ENCODE data around the gene STMP1.

Gene STMP1

GRCh38 chr7:135673360-135673706 is 11.0 kb downstream of the STMP1 start:
- peak overlapping the region; percentile 35 to 53 (median 43) for H3K27ac Mint-ChIP-seq
- no peaks in the 10 kb centered on the region for H3K27me3 Mint-ChIP-seq (ENCODE audit: low read depth)
- no peak overlapping the region for H3K4me3 Mint-ChIP-seq
- H3K36me3 Mint-ChIP-seq (ENCODE audit: low read depth), result peaks cover 28% of the 10 kb centered on the region
- no peaks in the 10 kb centered on the region for H3K9me3 Mint-ChIP-seq
- H3K4me1 Mint-ChIP-seq, result peaks cover 24% of the 10 kb centered on the region
- TF ChIP-seq, protein P1, sequence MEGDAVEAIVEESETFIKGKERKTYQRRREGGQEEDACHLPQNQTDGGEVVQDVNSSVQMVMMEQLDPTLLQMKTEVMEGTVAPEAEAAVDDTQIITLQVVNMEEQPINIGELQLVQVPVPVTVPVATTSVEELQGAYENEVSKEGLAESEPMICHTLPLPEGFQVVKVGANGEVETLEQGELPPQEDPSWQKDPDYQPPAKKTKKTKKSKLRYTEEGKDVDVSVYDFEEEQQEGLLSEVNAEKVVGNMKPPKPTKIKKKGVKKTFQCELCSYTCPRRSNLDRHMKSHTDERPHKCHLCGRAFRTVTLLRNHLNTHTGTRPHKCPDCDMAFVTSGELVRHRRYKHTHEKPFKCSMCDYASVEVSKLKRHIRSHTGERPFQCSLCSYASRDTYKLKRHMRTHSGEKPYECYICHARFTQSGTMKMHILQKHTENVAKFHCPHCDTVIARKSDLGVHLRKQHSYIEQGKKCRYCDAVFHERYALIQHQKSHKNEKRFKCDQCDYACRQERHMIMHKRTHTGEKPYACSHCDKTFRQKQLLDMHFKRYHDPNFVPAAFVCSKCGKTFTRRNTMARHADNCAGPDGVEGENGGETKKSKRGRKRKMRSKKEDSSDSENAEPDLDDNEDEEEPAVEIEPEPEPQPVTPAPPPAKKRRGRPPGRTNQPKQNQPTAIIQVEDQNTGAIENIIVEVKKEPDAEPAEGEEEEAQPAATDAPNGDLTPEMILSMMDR (IDR thresholded peaks at IDR 0.05; ENCODE audit: unreplicated experiment in 3 of 3), result no peak

DNA sequence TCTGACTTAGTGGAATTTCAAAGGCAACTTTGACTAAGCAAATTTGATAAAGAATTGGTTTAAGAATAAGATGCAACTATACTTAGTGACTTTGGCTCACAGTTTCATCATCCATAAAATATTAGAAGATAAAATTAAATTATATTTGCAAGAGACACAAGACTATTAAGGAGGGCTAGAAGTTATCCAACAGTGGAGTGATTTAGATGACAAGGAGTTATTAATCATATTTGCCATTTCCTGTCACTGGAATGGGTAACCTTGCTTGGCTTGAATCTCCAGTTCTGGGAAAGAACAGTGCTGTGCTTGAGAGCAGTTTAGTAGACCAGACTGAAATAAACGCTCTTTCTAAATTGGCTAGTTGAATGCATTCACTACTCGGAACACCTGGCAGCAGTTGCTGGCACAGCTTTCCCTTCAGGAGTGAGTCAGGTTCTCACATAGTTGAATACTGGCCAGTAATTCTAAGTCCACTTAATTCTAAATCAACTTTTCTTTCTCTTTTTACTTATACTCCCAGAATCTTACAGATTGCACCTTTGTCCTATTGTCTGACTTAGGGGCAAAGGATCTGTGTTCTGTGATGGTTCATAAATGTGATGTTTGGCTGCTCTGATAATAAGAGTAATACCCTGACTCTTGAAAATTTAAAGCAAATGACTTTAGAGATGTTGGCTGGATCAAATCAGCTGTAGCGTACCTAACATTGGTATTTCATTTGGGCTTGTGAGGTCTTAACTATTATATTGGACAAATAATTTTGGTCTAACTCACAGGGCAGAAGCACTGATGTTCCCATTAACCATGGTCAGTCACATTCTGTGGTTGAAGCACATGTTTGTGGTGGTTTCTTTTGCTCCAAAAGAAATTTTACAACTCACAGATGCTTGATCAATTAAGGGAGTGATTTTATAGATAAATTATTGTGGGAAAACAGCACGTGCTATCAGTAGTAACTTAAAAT is 16.6 kb downstream of the STMP1 start:
- H3K4me1 Mint-ChIP-seq, result peaks cover 18% of the 10 kb centered on the region
- no peaks in the 10 kb centered on the region for H3K27me3 Mint-ChIP-seq (ENCODE audit: low read depth)

DNA sequence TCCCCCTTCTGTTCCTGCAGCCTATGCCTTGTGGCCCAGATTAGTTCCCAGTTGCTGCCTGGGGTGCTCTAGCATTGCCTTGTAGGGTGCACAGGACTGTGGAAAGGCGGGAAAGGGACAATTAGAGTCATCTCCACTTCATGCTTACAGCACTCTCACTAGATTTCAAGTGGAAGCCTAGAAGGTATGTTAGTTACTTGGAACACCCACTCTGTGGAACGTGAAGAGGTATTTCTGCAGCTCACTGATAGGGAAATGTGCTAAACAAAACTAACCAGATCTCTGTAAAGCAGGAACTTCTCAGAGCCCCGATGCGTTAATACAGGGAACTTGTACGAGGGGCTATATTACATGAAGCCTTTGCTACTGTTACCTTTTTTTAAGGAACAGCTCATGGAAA is 19.4 kb downstream of the STMP1 start:
- no peak overlapping the region for H3K4me3 Mint-ChIP-seq
- TF ChIP-seq, protein P1 (IDR thresholded peaks at IDR 0.05; ENCODE audit: unreplicated experiment in 3 of 3), result no peak
- peaks cover 23% of the 10 kb centered on the region for H3K4me1 Mint-ChIP-seq
- no peak overlapping the region for H3K27ac Mint-ChIP-seq
- H3K36me3 Mint-ChIP-seq (ENCODE audit: low read depth), result peaks cover 11% of the 10 kb centered on the region
- H3K27me3 Mint-ChIP-seq (ENCODE audit: low read depth), result no peaks in the 10 kb centered on the region
- H3K9me3 Mint-ChIP-seq, result no peaks in the 10 kb centered on the region

More for the DNA sequence above, 16.6 kb downstream of the STMP1 start:
- Mint-ChIP-seq H3K4me3 (no peak overlapping the region), H3K36me3 (ENCODE audit: low read depth) (peaks cover 17% of the 10 kb centered on the region), H3K9me3 (no peaks in the 10 kb centered on the region), H3K27ac (no peak overlapping the region)
- TF ChIP-seq, protein P1 (IDR thresholded peaks at IDR 0.05; ENCODE audit: unreplicated experiment in 3 of 3), result no peak

DNA sequence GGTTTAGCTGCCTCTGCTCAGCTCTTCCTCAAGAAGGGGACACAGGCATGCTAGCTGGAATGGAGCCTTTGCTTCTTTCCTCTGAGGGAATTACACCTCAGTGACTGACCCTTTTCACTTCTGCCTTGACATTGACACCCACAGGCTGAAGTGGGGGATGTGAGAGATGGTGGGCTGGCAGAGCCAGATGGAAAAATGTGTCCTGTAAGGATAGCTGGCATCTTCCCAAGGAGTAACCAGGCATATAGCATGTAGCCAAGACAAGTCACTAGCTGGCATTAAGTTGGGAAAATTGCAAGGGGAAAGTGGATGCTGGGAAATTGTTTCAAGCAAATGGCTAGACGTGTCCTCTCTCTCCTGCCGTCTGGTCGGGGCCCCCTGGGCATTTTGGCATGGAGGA is 19.9 kb downstream of the STMP1 start:
- TF ChIP-seq, protein P1 (IDR thresholded peaks at IDR 0.05; ENCODE audit: unreplicated experiment in 3 of 3), result no peak
- no peak overlapping the region for H3K4me3 Mint-ChIP-seq
- H3K36me3 Mint-ChIP-seq (ENCODE audit: low read depth), result peaks cover 13% of the 10 kb centered on the region
- no peaks in the 10 kb centered on the region for H3K27me3 Mint-ChIP-seq (ENCODE audit: low read depth)
- no peaks in the 10 kb centered on the region for H3K9me3 Mint-ChIP-seq
- H3K27ac Mint-ChIP-seq, result no peak overlapping the region
- peaks cover 23% of the 10 kb centered on the region for H3K4me1 Mint-ChIP-seq

GRCh38 chr7:135683609-135684008 is 21.3 kb downstream of the STMP1 start:
- H3K27me3 Mint-ChIP-seq (ENCODE audit: low read depth), result no peaks in the 10 kb centered on the region
- H3K4me1 Mint-ChIP-seq, result peaks cover 15% of the 10 kb centered on the region
- H3K27ac Mint-ChIP-seq, result no peak overlapping the region
- peaks cover 13% of the 10 kb centered on the region for H3K36me3 Mint-ChIP-seq (ENCODE audit: low read depth)
- H3K9me3 Mint-ChIP-seq, result no peaks in the 10 kb centered on the region
- TF ChIP-seq, protein P1 (IDR thresholded peaks at IDR 0.05; ENCODE audit: unreplicated experiment in 3 of 3), result no peak
- no peak overlapping the region for H3K4me3 Mint-ChIP-seq

DNA sequence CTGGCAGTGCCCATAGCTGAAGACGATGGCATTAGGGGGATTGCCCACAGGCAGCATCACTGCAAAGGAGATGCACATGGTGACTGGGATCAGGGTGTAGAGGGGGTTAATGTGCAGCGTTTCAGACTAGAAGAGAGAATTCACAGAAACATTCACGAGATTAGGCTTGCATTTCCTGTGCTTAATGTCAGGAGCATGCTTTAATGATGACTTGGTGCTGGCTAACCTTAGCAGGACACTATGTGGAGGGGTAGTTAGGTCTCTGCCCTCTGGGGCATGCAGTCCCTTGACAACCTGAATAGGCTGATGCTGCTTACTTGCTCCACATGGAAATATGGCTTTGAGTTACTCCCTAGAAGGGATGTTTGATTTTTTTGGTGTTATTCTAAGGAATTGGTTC is 21.8 kb downstream of the STMP1 start:
- peaks cover 11% of the 10 kb centered on the region for H3K4me1 Mint-ChIP-seq
- no peaks in the 10 kb centered on the region for H3K9me3 Mint-ChIP-seq
- peak overlapping the region in 1 of 3 experiments; percentile 39 for H3K27ac Mint-ChIP-seq
- peaks cover 15% of the 10 kb centered on the region for H3K36me3 Mint-ChIP-seq (ENCODE audit: low read depth)
- H3K4me3 Mint-ChIP-seq, result no peak overlapping the region
- H3K27me3 Mint-ChIP-seq (ENCODE audit: low read depth), result no peaks in the 10 kb centered on the region
- TF ChIP-seq, protein P1 (IDR thresholded peaks at IDR 0.05; ENCODE audit: unreplicated experiment in 3 of 3), result no peak
